DMS114 treated with DMSO at 0.1 percent for 48 hours (cell line): ENCODE results near the gene OPA1.

ENCODE experiments used
- DNase-seq: peaks from one replicate; lab custom pipeline; 2025; ENCODE audit not compliant: unreplicated experiment; lab: John Stamatoyannopoulos, UW

OPA1 gene

DNA sequence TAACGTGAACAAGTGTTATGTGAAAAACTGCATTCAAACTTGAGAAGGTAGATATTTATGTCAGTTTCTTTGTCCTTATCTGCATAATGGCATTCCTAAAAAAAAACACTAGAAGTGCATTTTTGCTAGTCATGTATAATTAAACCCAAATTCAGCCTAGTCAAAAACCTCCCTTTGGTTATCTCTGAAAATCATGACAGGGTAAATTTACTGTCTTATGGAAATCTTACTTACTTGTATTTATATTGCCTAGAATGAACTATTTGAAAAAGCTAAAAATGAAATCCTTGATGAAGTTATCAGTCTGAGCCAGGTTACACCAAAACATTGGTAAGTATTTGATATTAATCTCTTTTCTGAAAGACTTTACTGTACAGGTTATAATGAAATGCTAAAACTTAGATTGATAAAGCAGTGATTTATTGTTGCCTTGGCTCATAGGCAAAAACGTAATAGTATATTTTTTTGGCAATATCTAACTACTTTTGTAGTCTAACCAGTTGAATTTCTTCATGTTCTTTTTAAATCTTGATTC lies 55.6 kb downstream of the OPA1 start:
- no peak for DNase-seq

DNA sequence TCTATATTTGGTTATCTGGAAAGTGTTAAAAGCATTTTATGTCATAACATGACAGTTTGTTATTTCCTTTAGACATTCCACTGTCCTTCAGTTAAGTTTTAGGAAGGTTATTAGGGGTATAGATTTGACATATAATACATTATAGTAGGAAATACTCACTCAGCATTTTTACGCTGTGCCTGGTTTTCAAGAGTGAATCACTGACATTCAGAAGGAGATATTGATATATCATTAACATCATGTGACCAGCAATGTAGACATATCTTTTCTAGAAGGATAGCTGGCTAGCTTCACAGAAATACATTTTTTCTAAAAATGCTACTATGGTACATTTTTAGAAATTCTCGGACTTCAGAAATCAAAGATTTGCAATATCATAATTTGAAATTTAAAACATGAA lies 57.6 kb downstream of the OPA1 start:
- no peak for DNase-seq

DNA sequence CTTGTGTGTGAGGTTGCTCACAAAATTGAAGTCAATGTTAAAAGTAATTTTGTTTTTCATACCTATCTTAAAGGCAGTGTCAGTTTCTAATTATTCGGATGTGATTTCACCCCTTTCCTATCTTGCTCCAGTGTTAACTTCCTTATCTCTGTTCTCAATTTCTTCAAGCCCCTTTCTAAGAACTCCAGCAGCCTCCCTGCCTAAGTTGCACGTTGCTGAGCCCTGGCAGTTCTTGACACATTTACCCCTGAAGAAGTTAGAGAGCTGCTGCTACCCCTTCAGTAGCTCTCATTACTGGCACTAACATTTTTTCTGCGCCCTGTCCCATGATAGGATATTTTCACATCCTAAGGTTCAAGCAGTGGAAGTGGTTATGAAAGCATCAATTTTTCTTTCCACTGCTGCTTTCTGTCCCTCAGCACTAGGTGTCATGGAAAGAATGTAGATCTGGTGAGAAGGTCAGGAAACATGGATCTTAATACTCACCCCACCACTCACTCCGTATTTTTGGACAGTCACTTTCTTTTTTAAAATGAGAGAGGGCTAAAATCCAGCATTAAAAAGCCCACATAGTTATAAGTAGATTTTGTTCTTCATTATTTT lies 62.9 kb downstream of the OPA1 start:
- DNase-seq, result no peak

DNA sequence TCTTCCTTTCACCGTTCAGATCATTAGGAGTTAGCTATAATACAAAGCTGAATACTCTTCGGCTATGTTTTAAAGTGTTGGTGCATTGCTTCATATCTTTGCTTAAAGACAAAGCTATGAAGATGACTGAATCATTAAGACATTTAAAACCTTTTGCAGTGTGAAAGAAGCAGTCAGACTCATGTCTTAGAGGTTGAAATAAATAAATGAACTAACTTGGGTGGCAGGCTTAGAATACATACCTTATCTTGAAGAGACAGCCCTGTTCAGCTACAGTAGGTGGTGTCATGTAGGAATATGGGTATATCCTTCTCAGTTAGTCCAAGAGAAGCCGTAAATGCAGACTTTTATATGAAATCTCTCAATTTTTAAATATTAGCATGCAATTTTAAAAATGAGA lies 63.4 kb downstream of the OPA1 start:
- DNase-seq, result no peak

DNA sequence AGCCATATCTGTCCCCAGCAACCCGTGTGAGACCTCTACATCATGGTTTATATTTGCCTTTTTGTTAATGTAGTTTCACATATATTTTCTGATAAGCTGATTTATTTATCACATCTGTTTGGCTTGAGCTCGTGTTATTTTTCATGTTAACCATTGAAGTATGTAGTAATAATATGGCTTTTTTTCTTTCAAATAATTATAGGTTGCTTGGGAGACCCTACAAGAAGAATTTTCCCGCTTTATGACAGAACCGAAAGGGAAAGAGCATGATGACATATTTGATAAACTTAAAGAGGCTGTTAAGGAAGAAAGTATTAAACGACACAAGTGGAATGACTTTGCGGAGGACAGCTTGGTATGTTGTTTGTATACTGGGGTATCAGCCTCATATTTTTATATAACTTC lies 63.9 kb downstream of the OPA1 start:
- no peak for DNase-seq

DNA sequence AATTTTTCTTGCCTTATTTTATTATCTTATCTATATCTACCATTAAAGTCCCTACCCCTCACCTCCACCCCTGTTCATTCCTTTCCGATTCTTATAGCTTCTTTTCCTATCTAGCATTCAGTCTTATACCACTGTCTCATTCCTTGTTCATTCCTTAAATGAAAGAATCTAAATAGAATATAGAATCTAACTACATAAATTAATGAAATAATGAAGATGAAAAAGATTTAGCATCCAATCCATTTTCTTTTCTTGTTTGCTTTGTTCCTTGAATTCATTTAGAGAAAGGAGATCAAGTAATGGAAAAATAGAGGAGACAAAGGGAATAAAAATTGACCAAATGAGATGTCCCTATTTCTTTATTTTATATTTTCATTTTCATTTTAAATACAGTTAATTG lies 67.2 kb downstream of the OPA1 start:
- DNase-seq, result no peak

DNA sequence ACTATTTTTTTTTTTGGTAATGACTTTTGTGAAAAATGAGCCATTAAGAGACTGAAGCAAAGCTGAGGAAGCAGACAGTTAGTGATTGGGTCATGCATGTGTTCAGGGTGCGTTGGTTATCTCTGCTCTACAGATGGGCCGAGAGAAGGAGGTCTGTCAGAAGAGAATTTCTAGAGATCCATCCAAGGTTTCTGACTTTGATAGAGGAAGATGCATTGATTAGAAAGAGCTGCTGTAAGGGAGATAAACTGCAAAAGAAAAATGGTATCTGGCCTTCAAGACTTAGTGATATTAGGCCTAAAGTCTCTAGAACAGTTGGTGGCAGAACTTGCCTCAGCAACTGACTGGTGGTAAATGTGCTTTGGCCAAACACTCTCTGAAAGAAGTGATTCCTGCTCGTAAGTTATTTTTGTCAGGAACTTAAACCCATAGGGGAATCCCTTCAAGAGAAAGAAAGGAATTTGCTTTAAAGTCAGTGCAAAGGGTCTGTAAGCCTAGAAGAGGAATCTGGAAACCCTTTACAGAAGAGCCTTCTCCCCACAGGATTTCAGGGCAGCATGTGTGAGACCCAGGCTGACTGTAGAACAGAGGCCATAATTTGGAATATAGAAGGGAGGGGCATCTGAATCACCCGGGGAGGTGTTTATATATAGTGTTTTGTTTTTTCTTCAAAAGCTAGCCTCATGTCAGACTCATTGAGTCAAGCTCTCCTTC lies 67.8 kb downstream of the OPA1 start:
- no peak for DNase-seq

DNA sequence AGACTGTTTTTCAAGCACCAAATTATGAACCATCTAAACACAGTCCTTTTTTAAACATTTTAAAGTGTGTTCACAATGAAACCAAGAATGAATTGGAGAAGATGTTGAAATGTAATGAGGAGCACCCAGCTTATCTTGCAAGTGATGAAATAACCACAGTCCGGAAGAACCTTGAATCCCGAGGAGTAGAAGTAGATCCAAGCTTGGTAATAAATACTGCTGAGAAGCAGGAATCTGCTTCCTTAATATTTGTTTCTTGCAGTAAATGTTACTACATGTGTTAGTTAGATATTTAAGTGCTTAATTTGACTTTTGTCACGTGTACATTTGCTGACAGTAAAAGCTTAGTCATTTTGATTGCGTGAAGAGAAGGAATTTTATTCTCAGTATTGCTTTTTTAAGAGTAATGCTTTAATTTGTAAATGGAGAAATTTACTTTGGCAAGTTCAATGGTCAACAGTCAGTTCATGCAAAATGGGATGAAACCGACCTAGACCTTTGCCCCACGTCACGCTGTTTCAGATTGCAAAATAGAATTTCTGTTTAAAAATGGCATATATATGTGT lies 69.8 kb downstream of the OPA1 start:
- DNase-seq, result no peak

DNA sequence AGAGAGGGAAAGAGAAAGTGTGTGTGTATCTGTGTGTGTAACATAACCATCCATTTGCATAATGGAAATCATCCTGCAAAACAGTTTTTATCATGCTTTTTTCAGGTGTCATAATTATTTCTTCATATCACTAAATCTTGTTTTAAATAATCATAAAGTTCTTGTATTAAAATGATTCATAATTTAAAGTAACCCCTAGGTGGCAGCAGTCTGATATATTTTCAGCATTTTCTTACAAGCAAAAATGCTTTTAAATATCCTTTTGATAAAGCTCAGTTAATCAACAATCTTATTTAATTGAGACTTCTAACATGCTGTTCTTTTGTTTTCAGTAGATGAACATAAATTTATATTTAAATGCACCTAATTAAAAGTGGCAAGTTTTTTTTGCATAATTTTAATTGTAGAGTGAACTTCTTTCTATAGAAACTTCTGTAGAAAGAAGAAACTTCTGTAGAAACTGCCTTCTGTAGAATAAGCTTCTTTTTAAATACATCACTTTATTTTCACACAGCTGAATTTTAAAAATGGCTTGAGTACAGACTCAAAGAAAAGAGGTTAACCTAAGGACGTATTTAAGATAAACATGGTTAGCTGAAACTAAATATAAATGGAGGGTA lies 72.5 kb downstream of the OPA1 start:
- peak; percentile 6 for DNase-seq

DNA sequence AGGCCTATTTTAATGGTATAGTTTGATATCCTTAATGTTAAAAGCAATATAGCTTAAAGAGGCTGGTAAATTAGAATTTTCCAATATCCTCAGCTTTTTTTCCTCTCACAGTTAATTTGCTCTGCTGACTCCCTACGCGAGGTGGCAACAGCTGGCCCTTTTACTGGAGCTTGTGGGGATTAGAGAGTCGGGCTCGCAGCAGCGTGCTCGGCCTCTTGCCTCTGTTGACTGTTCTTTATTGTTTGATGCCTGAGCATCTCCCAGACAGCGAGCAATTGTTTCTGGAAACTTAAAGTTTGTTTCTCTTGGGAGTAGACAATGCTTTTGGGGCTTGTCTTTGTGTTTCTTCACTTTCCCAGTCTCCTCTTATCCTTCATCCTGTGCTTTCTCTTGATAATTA lies 80.8 kb downstream of the OPA1 start:
- DNase-seq, result no peak

DNA sequence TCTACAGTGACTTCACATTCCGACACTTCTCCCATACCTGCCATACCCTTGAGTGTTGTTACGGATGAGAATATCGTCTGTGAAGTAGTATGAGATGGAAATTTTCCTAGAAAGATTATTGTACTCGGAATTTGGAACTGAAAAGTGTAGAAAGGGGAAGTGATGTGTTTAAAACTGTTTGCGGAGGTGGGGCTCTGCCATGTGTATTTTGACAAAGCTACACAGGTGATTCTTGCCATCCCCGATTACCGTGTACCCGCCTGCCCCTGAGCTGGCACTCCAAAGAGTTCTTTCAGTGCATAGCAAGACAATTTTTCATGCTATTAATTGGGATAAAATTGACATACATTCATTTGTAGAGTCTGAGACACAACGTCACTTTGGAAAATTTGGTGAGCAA lies 81.7 kb downstream of the OPA1 start:
- no peak for DNase-seq

DNA sequence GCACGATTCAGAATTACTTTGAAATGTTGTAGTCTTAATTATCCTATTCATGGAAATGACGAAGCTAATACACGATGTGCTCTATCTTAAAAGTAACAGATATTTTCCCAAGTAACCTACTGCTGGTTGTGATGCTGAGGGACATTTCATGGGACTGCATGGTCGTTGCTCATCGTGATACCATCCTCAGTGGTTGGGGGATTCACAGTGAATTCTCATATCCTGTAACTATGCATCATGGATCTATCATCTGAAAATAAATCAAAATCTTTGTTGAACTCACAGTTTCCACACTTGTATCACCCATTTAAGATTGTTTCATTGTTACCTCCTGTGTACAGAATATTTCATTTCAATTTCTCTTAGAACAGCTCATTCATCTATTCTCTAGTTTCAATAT lies 84.7 kb downstream of the OPA1 start:
- no peak for DNase-seq

DNA sequence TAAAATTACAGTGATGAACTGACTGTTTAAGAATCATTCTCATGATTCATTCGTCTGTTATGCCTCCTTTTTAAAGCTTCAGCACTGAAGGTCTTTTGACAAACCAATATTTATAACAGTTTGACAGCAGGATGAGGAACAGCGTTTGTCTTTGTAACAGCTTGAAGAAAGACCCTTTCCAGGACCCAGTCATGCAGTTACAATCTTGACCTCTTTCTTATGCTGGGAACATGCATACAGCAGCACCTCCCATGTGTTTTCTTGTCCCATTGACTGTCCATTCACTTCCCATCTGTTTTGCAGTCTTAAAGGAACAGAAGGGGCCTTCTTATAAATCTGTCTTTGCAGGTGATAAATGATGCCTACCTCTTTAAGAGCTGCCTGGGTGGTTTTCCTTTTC lies 87.2 kb downstream of the OPA1 start:
- DNase-seq, result no peak

DNA sequence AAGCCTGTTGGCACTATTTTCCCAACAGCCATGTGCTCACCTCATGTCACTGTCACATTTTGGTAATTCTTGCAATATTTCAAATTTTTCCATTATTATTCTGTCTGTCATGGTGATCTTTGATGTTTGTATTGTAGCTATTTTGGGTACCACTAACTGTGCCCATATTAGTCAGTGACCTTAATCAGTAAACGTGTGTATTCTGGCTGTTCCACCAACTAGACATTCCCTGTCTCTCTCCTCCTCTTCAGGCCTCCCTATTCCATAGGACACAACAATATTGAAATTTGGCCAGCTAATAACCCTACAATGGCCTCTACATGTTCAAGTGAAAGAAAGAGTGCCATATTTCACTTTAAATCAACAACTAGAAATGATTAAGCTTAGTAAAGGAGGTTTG lies 88.6 kb downstream of the OPA1 start:
- DNase-seq, result no peak

DNA sequence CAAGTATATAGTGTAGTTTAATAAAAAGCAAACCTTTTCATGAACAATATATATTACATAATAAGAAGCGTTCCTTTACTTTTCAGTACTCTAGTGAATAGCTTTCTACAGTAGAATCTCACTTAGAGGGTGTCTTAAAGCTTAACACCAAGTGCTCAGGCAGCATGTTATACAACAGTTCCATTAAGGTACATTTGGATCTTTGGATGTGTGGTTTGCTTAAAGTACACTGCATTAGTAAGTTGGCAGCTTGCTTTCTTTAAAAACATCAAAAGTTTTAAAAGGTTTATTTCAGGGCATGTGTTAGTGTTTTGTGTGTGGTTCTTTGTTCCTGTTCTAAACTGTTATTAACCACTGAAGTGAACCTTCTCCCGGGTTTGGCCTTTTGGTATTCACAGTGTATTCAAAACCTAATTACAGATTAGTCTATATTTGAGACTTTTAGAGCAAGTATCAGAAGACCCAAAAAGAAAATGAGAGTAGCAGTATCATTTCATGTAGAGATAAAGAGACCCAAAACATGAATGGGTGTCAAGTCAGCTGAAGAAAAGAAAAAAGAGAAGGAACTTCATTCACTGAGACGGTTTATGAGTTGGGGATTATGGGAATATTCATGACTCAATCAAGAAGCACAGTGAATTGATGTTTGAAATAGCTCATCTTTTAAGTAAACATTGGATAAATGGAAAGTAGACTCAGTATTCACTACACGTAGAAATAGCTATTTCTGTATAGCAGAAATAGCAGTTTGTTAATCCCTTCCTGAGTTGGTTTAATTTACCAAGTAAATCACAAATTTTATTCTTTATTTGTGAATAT lies 93.9 kb downstream of the OPA1 start:
- no peak for DNase-seq

DNA sequence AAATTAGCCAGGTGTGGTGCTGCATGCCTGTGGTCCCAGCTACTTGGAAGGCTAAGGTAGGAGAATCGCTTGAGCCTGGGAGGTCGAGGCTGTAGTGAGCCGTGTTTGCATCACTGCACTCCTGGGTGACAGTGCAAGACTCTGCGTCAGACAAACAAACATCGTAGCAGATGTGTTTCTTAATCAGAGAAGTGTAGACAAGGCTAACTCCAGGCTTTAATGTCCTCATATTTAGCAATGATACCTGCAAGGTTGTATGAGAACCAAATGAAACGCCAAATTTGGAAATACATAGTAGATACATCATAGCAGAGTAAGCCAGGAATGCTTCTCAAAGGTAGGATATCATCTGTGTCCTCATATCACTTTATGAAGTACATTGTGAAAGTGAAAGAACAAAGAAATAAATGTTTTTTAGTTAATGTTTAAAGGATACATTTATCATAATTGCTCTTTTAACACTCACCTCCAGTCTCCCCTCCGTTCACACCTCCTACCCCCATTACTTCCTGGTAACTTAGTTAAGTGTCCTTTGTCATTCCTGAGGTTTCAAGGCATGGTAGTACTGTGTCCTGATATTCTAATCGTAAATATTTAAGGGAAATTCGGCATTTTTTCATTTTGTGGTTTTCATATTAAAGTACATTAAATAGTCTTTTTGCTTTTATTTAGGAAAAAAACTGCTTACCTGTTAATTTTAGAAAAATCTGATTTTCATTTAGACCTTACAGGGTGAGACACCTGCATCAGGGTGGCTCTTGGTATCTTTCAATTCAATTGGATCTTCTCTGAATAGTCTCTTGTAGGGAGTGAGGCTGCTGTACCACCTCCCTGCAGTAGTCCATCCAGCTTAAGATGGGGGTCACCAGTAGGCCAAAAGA lies 96.1 kb downstream of the OPA1 start:
- DNase-seq, result no peak

DNA sequence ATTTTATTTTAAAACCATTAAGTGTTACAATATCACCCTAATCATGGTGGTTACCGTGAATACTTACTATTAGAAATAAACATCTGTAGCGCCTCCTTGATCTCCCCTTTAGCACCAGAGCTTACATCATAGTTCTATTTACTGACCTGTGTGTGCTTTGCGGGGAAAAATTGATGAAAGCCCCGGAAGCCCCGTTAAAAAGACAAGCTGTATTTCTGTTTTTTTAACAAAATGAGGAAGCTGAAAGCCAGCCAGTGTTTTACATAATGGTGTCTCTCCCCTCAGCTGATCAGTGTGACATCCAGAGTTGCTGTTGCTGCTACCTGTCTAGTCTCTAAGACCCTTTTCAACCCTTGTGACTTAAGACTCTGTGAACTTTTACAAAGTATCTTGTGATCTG lies 100.8 kb downstream of the OPA1 start:
- DNase-seq, result no peak

DNA sequence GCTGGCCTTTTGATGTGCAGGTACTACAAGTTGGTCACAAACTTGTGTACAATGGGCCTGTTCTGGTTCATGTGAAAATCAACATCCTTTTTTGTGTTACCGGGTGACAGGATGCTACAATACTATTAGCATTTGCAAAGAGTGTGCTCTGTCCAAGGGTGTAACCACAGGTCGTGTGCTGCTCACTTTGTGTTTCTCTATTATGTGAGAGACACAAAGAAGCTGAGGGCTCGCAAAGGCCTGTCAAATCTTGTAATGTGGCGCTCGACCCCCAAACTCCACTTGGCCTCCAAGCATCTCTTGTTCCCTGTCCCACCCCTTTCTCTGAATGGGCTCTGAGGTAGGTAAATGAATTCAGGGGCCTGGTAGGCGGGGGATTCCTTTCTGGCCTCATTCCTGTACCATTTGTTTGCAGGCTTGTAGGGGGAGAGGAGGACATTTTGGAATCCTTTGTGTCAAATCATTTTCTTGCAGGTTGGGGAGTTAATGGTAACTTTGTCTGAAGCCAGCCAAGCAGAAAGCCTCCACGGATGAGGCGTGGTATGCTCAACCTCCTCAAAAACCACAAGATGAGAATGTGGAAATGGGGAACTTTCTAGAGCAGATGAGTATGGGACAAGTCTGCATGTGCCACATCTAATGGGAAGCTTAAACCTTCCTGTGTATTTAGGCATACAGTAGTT lies 109.1 kb downstream of the OPA1 start:
- DNase-seq, result no peak

DNA sequence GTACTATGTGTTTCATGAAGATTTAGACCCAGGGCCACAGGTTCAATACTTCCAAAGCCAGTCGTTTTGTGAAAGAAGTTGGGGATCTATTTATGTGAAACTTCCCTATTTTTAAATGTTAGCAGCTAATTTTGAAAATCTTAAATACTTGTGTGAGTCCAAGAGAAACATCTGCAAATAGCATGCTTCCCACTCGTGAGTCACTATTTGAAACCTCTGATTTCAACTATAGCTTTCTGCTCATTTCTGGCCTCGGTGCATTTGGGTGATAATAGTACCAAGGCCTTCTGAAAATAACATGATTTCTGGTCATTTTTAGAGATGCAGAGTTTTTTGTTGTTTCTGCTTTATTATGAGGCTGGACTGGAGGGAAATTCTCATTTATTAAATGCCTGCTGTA lies 110.0 kb downstream of the OPA1 start:
- no peak for DNase-seq

DNA sequence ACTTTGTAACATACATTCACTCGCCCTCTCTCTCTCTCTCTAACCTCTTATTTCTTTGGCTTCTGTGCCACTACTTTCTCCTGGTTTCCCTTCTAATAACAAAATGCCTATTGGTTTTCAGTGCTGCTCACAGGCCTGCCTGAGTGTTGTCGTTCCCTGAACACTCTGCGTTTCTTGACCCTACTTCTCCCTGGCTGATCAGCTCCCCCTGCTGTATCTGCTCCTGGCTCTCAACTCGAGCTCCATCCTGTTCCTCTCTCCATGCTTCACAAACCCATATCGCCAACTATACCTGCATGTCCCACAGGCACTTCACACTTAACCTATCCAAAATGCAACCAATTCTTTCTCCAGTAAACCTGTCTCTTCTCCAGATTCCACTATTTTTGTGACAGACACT lies 111.4 kb downstream of the OPA1 start:
- no peak for DNase-seq
